CD4-positive, alpha-beta T cell treated with Interleukin-10 for 1 hour (primary cell): ENCODE results near the gene DIP2B.
"Not testable (repeated sequence)": the region's sequence is repeated elsewhere in the genome, so short reads cannot be mapped to it uniquely, and the experiment has no call there.

Source experiments
- DNase-seq: peaks from one replicate; pipeline ENCODE4 v3.0.0-alpha.2; 2020

The DIP2B gene

GRCh38 chr12:50550530-50551223 lies 45.9 kb downstream of the DIP2B start:
- DNase-seq = no peak

GRCh38 chr12:50551866-50552265 lies 47.1 kb downstream of the DIP2B start:
- DNase-seq = no peak

DNA sequence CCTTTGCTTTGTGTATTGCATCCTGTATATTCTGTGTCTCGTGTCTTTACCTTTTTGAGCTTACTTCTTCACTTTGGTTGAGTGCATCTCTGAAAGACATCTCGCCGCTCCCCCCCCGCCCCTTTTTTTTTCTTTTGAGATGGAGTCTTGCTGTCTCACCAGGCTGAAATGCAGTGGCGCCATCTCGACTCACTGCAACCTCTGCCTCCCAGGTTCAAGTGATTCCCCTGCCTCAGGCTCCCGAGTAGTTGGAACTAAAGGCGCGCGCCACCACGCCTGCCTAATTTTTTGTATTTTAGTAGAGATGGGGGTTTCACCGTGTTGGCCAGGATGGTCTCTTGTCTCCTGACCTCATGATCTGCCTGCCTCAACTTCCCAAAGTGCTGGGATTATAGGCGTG lies 49.9 kb downstream of the DIP2B start:
- no peak for DNase-seq

- DNase-seq = no peak
Measured at GRCh38 chr12:50555471-50555885, 50.7 kb downstream of the DIP2B start.

DNA sequence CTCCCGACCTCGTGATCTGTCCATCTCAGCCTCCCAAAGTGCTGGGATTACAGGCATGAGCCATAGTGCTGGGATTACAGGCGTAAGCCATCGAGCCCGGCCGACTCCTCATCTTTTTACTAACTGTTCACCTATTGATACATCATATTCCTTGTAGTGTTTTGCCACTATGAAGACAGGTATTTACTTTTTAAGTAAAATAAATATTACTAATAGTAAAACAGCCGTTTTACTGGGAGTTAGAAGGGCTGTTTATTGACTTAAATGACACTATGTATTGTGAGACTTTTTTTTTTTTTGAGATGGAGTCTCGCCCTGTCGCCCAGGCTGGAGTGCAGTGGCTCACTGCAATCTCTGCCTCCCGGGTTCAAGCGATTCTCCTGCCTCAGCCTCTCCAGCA lies 51.5 kb downstream of the DIP2B start:
- no peak for DNase-seq

DNA sequence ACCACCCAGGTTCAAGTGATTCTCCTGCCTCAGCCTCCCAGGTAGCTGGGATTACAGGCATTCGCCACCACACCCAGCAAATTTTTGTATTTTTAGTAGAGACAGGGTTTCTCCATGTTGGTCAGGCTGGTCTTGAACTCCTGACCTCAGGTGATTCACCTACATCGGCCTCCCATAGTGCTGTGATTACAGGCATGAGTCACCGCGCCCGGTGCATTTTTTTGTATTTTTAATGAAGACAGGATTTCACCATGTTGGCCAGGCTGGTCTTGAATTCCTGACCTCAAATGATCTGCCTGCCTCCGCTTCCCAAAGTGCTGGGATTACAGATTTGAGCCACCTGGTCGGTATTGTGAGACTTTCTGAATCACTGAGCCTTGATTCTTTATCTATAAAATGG lies 52.0 kb downstream of the DIP2B start:
- DNase-seq = not testable (repeated sequence)

DNA sequence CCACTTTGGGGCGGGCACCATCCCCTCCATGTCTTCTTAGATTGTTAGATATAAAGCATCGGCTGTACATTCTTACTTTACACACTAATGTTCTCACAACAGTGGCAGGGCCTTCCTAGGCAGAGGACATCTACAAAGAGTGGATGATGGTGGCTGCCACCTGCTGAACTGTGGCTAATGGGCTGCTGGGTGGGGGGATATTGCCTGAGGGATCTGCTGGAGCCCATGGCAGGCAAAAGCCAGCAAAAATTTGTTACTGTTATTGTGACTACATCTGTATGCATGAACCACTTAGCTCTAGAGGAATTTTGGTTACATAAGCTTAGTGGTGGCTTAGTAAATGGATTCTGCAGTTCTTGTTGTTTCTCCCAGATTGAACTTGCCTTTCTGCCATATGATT lies 52.6 kb downstream of the DIP2B start:
- no peak for DNase-seq

DNA sequence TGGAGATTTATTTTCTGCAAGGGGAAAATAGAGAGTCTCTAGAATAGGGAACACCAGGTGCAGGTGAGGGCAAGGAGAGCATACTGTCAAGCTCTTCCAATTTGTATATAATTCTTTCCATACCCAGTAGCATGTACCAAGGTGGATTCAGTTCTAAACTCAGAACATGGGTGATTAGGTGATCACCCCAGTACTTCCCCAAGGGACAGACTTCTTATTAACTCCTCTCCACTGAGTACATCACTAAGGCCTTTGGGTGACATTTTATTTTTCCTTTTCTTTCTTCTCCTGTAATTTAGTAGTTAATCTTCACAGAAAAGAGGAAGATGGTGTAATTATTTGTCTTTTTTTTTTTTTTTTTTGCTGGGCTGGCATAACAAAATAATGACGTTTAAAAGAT lies 54.2 kb downstream of the DIP2B start:
- no peak for DNase-seq

DNA sequence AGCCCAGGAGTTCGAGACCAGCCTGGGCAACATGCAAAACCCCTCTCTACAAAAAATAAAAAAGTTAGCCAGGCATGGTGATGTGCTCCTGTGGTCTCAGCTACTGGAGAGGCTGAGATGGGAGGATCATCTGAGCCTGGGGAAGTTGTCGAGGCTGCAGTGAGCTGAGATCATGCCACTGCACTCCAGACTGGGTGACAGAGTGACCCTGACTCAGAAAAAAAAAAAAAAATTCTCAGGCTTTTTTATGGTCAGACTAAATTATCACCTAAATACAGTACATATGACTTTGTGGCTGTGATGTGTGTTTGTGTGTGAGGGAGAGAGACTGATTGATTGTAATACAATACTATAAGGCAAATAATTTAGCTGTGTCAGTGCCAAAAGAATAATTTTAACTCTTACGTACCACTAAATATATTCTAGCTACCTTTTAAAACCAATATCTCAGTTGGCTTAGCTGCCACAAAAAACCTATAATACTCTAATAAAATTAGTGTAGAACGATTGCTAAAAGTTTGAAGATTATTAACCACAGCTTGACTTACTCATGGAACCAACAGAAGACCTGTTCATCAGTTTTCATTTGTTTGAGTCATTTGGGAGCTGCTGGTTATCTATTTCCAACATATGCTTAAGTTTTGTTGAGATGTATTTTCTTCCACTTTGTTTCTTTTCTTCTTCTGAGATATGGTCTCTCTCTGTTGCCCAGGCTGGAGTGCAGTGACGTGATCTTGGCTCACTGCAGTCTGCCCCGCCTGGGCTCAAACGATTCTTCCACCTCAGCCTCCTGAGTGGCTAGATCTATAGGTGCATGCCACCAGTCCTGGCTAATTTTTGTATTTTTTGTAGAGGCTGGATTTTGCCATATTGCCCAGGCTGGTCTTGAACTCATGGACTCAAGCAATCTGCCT lies 58.0 kb downstream of the DIP2B start:
- DNase-seq = no peak

DNA sequence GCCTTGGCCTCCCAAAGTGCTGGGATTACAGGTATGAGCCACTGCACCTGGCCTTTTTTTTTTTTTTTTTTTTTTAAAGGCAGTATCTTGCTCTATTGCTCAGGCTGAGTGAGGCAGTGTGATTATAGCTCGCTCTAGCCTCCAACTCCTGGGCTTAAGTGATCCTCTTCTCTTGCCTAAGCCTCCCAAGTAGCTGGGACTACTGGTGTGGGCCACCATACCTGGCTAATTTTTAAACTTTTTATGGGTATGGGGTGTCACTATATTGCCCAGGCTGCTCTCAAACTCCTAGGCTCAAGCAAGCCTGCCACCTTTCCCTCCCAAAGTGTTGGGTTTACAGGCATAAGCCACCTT lies 58.6 kb downstream of the DIP2B start:
- DNase-seq = no peak

GRCh38 chr12:50564237-50564947 lies 59.6 kb downstream of the DIP2B start:
- DNase-seq = no peak

- DNase-seq = no peak
Measured at GRCh38 chr12:50564948-50565297, 60.1 kb downstream of the DIP2B start.

- DNase-seq = no peak
Measured at GRCh38 chr12:50566066-50566465, 61.3 kb downstream of the DIP2B start.

DNA sequence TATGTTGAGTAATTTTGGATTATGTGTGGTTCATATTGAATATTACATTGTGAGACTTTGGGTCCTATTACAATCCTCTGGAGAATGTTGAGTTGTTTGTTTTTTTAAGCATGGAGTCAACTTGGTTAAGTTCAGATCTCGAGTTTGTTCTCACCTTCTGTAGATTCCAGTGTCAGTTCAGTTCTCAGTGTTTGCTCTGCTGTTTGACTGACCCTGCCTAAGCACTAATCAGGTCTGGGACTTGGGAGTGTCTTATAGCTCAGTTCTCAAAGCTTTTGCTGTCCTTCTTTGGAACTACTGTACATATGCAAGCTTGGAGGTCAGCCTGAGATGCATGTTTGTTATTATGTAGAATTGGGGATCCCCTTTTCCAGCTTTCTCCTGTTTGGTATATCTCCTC lies 63.1 kb downstream of the DIP2B start:
- DNase-seq = no peak

DNA sequence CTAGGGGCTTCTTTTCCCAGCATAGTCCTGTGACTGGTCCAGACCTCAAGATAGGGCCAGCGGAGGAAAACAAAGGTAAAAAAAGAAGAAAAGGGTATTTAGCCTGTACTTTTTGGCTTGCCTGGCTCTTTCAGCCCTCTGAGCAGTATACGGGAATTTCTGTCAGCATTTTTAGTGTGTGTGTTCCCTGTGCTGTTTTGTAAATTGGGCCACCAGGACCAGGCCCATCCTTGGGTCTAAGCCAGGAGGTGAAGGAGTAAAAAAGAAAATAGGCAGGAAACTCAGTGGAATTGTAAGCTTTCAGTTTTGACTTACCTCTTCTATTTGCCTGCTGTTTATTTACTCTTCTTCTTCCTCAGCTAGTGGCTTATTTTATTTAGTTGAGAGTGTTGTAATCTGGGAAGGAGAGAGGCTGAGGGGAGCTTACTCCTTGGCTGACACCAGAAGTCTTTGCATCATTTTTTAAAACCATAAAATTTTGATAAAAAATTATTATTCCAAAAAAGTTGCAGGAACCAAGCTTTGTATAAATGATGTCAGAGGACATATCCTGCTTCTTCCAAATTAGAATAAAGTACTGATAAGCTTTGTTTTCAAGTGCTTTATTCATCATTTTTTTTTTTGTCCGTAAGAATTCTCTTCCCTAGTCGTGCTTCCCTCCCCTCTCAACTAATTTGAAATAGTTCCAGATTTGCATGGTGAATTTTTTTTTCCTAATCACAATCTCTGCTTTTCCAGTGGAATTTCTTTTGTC lies 63.7 kb downstream of the DIP2B start:
- no peak for DNase-seq

GRCh38 chr12:50569321-50569720 lies 64.5 kb downstream of the DIP2B start:
- DNase-seq = no peak

DNA sequence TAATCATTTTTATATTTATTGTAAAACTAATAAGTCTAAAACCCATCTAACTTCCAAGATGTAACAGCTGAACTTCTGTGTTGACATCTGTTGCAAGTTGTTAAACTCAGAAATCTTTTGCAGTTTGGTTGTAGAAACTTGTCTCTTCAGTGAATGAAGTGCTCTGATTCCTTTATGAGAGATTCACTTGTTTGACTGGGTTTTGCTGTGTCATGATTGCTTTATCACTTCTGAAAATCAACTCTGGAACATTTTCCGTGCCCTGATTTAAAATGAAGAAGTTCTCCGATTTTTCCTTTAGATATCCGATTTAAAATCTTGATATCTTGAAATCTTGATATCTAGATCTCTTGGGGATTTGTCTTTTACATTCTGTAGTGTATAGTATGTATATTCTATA lies 65.1 kb downstream of the DIP2B start:
- no peak for DNase-seq

- DNase-seq = no peak
Measured at GRCh38 chr12:50571786-50572185, 67.0 kb downstream of the DIP2B start.

- no peak for DNase-seq
Measured at GRCh38 chr12:50572287-50572686, 67.5 kb downstream of the DIP2B start.

DNA sequence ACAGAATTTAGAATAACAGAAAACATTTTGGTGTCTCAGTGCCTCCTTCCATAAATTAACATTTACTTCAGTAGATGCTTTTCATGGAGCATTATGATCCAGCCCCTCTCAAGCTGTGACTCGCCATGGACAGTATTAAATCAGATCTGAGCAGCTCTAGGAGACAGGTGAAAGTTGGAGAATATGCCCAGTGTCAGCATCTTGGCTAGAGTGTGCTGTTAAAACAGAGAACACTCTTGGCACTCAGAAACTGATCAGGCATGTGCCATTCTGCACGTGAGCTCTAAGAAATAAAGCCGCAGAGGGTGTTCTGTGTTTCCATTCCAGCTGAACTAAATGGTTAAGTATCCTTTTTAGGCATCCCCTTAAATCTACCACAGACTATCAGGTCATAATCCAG lies 68.0 kb downstream of the DIP2B start:
- no peak for DNase-seq

DNA sequence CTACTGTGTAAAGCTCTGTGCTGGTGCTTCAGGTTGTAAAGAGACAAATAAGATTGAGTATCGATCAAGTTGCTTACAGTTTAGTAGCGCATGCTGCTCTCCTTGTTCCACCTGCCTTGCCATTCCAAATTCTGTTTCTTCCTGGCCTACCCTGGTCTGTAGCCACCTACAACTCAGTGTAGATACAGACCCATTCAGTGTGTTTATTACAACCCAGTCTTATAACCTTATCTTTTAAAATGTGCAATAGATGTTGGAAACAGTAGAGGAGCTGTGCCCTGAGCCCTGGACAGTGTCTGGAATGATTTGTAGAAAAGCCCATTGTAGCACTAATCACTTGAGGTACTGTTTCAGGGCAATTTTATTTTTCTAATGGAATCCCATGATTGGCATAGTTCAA lies 68.5 kb downstream of the DIP2B start:
- no peak for DNase-seq

DNA sequence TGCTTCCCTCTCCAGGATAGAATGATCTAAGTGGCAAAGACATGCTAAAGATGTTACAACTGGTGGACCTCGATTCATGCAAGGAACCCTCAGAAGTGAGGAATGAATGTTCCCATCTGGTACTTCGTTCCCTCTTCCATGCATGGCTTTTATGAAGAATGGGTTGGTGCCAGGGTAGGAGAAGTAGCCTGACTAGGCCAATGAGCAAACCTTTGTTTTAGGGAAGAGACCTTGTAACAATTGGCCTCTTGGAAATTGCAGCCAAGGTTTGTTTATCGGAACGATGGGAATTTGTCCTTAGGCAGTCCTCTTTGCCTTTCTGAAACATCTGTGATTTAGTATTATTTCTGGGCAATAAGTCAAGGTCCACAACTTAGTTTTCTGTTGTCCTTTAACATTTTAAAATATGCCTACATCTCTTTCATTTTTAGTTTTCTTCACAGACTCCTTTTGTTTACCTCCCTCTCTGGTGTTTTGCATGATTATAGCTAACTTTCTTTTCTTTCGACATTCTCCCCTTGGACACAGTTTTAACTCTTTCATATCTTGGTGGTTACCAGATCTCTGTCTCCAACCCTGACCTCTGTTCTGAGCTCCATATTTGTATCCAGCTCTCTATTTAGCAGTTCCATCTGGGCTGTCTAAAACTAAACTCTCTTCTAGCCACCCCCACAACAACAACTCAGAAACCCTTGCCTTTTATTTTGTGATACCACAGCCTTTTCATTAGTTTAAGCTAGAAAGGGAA lies 70.0 kb downstream of the DIP2B start:
- DNase-seq = no peak
